GM19467 (cell line): ENCODE data around the gene CNTD1.

ENCODE experiments used
- ATAC-seq: cut with Tn5 transposase; IDR thresholded peaks from one replicate; pipeline ENCODE4 v1.9.1; 2021; ENCODE audit warnings: mild to moderate bottlenecking, moderate library complexity; ENCODE audit not compliant: unreplicated experiment

Gene CNTD1

DNA sequence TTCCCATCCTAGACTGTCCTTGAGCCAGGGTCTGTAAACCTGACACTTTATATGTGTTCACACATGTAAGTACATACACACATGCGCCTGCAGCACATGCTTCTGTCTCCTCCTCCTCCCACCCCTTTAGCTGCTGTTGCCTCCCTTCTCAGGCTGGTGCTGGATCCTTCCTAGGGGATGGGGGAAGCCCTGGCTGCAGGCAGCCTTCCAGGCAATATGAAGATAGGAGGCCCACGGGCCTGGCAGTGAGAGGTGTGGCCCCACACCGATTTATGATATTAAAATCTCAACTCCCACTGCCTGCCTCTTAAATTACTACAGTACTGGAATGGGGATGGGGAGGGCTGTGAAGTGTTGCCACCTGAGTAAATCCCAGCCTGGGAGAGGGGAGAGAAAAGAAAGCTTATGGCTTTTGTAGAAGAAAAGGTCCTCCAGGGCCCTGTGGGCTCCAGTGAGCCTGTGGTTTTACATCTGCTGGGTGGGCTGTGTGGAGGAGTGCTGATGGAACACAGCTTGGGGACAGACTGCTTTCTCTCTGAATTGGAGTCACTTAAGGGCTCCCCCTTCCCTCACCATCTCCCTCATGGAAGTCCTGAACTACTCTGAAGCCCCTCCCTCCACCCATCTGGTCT, 19.2 kb upstream of the CNTD1 start:
- ATAC-seq = no peak

DNA sequence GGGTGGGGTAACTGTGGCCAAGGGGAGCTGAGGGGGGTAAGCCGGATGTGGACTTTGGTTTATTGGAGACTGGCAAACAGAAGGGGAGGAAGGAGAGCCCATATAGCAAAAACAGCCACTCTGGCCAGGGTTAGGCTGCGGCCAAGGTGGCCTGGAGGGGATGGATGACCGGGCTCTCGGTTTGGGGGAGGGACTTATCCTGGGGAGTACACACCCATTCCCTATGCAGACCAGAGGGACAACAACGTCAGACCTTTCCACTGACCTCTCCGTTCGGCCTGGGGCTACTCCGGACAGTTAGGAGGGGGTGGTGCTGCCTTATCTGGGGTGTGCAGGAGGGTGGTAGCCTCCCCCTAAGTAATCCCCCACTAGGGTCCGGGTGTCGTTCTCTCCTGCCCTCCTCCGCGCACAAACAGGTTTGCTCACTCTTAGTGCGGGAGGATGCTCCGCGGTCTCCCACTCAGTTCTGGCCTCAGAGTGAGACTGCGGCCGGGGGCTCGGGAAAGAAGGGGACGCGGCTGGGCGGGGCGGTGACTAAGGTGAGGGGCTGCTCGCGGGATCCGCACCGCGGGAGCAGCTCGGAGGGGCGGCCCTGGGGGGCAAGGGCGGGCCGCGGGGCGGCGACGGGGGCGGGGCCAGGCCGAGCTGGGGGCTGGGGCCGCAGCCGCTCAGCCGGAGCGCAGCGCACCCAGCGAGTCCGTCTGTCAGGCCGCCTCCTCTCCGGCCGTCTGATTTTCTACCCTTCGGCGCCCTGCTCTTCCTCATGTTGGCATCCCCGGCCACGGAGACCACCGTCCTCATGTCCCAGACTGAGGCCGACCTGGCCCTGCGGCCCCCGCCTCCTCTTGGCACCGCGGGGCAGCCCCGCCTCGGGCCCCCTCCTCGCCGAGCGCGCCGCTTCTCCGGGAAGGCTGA, 18.5 kb upstream of the CNTD1 start, which contains the start of gene WNK4:
Gene WNK4 (plus strand): TSS at position 675 of the 915 bp plus-strand sequence. CDS start 89 bp downstream, at position 764.
- no peak for ATAC-seq

DNA sequence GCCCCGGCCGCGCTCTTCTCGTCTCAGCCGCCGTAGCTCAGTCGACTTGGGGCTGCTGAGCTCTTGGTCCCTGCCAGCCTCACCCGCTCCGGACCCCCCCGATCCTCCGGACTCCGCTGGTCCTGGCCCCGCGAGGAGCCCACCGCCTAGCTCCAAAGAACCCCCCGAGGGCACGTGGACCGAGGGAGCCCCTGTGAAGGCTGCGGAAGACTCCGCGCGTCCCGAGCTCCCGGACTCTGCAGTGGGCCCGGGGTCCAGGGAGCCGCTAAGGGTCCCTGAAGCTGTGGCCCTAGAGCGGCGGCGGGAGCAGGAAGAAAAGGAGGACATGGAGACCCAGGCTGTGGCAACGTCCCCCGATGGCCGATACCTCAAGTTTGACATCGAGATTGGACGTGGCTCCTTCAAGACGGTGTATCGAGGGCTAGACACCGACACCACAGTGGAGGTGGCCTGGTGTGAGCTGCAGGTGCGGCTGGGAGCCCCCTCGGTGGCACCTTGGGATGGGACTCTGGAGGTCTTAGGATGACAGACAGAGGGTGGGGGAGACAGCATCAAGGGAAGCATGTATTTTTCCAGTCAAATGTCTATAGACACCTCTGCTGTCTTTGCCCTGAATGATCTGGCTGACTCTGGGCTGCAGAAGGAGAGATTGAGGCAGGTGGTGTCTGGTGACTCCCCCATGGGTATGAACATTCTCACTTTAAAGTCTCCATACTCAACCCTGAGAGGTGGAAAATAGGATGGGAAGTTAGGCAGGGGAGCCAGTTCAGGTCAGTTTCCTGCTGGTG, 17.6 kb upstream of the CNTD1 start:
- no peak for ATAC-seq

DNA sequence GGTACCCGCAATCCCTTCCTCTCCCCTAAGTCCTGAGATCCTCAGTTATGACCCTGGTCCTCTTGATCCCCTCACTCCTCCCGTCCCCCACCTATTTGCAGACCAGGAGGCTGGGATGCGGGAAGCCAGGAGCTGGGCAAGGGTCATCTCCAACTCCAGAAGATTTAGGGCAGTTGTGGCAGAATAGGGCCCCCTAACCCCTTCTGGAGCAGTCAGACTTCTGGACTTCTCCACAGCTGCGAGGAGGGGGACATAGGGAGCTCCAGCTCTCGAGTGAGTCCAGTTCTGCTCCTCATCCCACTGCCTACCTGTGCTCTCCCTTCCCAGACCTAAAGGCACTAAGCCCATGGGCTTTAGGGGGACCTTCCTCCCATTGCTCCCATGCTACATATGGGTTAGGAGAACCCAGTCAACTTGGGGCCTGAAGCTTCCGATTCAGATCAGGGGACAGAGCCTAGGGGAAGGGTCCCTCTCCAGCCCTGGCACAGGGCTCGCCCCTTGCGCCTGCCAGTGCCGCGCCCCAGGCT, 17.0 kb upstream of the CNTD1 start:
- no peak for ATAC-seq

DNA sequence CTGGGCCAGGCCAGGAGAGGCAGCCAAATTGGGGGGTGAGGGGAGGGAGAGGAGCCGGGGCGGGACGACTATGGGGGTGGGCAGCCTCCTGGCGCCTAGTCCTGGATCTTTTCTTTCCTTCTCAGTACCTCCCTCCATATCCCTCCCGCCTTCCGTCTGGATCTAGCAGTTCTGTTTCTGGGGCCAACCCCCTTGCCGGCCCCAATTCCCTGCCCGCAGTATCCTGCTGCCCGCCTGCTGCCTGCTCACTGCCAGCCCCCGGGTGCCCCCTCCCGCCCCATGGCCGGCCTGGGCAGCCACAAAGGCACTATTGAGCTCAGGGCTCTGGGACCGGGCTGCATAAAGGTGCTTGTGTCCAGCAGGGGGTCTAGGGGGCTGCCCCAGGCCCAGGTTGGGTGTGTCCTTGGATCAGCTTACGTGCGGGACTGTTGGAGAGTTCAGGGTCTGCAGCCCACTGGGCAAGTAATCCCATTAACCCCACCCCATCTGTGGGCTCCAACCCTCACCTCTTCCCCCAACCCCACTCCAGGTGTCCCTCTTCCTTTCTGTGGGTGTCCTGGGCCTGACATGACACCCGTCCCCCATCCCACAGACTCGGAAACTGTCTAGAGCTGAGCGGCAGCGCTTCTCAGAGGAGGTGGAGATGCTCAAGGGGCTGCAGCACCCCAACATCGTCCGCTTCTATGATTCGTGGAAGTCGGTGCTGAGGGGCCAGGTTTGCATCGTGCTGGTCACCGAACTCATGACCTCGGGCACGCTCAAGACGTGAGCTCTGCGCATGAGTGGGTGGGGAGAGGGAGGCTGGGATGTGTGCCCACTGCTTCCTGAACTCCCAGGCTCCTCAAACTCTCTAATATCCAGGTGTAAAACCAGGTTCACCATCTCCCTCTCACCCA, 16.2 kb upstream of the CNTD1 start:
- no peak for ATAC-seq

DNA sequence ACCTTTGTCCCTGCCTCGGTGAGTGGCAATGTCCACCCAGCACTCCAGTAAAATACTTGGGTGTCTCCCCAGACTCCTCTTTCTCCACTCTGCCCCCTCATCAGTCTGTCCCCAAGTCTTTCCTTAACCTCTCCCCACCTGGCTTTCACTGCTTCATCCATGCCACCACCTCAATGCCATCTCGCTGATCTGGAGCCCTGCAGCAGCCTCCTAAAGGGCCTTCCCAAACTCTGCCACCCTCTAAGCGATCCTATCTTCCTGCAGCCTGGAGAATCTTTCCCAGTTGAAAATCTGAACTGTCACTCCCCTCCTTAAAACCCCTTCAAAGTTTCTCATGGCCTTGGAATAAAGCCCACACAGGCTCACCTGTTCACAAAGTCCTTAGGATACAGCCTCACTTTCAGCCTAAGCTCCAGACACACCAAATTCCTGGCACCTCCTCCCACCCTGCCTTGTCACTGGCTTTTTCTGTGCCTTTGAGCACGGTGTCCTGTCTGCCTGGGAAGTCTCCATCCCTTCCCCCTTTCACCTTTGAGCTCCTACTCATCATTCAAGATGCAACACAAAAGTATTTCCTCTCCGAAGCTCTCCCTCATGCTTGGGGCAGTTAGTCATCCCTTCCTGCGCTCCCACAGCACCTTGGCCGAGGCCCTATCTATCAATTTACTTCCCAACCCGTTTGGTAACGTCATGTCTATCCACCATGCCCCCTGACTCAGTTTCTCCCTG, 15.4 kb upstream of the CNTD1 start:
- no peak for ATAC-seq

DNA sequence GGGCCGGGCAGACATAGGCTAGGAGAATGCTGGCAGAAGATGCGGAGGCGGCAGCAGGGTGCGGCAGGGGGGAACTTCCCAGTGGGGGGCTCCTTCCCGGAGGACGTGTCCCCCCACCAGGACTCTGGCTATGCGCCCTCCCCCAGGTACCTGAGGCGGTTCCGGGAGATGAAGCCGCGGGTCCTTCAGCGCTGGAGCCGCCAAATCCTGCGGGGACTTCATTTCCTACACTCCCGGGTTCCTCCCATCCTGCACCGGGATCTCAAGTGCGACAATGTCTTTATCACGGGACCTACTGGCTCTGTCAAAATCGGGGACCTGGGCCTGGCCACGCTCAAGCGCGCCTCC, 14.9 kb upstream of the CNTD1 start:
- ATAC-seq = no peak

DNA sequence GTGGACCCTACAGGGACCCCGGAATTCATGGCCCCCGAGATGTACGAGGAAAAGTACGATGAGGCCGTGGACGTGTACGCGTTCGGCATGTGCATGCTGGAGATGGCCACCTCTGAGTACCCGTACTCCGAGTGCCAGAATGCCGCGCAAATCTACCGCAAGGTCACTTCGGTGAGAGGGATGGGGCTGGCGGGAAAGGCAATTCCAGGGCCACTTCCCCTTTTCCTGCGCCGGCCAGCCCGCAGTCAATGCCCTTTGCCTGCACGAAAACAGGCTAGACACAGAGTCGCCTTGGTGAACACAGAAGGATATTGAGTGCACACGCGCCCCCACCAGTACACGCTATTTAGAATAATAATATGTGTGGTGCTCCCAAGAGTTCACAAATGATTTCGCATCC, 14.3 kb upstream of the CNTD1 start:
- no peak for ATAC-seq

DNA sequence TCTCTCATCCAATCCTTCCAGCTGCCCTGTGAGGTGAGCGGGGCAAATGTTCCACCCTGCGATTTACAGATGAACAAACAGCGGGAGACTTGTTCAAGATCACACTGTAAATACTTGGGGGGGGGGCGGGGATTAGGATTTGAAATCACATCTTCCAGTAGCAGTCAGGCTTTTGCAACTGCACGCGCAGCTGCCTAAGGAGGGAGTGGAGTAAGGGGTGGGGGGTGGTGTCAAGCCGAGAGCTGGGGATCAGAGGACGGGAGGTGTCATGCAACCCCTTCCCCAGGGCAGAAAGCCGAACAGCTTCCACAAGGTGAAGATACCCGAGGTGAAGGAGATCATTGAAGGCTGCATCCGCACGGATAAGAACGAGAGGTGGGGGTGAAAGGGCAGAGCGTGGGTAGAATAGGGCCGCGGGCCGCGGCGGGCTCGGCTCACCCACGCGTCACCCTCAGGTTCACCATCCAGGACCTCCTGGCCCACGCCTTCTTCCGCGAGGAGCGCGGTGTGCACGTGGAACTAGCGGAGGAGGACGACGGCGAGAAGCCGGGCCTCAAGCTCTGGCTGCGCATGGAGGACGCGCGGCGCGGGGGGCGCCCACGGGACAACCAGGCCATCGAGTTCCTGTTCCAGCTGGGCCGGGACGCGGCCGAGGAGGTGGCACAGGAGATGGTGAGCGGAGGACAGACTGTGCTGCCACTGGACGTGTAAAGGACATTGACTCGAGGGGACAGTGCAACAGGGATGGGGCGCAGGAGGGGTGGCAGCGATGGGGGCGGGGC, 13.7 kb upstream of the CNTD1 start:
- no peak for ATAC-seq

DNA sequence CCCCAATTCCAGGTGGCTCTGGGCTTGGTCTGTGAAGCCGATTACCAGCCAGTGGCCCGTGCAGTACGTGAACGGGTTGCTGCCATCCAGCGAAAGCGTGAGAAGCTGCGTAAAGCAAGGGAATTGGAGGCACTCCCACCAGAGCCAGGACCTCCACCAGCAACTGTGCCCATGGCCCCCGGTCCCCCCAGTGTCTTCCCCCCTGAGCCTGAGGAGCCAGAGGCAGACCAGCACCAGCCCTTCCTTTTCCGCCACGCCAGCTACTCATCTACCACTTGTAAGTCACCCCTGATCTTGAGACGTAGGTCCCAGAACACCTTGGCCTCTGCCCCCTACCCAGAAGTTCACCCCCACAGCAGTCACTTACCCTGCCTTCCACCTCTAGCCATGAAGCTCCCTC, 11.4 kb upstream of the CNTD1 start:
- no peak for ATAC-seq

DNA sequence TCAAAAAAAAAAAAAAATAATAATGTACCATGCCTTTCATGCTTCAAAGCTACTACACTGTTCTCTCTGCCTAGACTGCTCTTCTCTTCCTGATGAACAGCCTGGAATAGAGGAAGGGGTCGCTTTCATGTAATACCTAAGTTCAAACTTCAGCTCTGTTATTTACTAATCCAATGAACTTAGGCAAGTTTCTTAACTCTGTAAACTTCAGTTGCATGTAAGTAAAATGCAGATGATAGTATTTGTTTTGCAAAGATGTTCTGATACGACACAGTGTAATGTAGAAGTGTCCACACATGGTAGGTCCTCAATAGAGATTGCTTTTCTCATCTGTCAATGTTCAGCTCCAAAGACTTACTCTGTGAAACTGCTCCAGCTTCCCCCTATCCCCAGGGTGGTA, 6.7 kb upstream of the CNTD1 start:
- no peak for ATAC-seq

DNA sequence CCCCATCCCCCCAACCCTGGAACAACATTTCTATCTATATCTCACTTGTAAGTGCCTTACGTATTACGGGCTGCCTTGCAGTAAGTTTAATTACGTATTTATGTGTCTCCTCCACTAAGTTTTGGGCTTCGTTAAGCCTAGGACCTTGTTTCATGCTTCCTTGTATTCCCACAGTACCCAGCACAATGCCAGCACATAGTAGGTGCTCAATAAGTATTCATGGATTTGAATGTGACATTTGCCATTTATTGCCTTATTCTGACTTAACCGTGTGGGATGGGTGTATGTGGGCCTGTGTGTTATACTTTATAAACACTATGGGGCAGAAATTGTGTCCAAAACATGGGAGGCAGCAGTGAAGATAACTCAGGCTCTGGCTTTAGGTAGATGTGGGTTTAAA, 6.1 kb upstream of the CNTD1 start:
- no peak for ATAC-seq

DNA sequence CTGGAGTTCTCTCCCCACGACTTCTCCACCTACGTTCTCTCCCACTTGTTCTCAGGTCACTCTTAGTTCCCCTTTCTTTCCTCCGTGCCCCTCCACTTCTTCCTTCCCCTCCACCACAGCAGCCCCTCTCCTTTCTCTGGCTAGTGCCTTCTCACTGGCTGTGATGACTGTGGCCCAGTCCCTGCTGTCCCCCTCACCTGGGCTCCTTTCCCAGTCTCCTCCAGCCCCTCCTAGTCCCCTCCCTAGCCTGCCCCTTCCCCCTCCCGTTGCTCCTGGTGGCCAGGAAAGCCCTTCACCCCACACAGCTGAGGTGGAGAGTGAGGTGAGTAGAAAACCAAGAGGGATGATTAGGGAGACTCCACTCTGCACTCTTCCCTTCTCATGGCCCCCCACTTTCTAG, 3.6 kb upstream of the CNTD1 start:
- ATAC-seq = no peak

DNA sequence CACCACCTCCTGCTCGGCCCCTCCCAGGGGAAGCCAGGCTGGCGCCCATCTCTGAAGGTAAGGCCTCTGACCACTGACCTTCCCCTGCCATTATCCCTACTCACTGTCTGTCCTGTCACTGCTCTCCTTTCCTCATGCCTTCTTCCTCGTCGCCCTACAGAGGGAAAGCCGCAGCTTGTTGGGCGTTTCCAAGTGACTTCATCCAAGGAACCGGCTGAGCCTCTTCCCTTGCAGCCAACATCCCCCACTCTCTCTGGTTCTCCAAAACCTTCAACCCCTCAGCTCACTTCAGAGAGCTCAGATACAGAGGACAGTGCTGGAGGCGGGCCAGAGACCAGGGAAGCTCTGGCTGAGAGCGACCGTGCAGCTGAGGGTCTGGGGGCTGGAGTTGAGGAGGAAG, 3.2 kb upstream of the CNTD1 start:
- ATAC-seq = no peak

DNA sequence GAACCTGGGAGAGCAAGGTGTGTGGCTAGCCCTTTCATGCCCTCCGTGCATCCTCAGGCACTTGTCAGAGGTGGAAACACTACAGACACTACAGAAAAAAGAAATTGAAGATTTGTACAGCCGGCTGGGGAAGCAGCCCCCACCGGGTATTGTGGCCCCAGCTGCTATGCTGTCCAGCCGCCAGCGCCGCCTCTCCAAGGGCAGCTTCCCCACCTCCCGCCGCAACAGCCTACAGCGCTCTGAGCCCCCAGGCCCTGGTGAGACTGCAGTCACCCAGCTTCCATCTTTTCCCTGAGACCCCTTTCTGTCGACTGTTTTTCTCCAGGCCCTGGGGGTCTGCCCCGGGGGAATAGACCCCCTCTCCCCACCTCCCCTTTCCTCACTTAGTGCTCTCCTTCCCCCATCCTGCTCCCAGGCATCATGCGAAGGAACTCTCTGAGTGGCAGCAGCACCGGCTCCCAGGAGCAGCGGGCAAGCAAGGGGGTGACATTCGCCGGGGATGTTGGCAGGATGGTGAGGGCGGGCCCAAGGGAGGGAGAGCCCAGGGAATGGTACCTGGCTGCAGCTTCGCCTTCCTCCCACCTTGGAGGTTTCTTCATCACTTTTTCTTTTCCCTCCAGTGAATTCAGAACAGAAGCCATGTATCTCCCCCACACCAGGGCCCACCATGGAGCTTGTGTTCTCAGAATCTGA, 2.4 kb upstream of the CNTD1 start:
- ATAC-seq = no peak

DNA sequence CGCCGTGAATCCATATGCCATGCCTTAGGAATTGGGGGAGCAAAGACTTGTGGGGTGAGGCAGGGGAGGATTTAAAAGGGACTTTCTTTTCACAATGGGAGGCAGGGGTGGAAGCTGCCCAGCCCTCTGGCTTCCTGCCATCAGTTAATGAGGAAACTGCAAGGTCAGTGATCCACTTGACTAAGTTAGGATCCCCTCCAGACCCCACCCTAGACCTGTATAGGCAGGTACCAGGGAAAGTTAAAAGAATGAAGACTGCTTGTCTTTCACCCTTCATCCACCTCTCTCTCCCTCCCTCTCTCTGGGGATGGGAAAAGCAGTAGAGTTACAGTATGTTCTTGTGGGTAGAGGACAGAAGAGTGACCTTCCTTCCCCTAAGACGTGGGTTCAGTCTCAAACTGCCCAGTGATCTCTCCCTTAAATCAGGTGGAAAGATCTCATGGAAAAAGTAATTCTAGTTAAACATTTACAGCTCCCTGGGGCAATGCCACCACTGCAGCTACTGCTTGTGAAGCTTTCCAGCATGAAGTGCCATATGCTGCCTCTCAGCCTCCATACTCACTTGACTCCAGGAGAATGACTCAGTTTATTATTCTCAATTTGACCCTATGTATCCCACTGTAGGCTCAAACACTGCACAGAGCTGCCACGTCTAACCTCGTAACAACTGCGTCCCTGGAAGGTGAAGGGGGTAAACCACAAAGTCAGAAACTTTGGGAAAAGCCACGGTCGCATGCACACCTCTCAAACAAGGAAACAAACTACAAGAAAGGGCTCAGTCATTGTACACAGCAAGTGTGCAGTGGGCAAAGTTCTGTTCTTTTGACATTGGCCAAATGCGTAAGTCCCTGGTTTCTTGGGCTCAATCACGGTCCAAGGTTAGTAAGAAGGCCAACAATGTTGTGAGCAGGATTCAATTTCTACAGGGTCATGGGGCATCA, 1.3 kb upstream of the CNTD1 start:
- no peak for ATAC-seq

DNA sequence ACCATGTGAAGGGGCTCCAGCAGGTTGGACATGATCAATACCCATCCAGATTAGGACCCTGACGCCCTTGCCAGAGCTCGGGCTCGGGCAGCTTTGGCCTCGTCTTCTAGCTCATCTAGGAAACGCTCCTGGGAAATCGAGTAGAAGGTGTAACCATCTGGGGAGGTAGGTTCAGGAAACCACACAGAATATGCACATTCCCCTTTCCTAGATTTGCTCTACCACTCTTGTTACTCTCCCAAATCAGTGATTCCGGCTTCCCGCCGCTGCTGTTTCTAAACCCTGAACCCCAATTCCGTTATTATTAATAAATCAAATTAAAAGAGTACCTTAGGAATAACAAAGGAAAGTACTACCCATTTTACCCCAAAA, 664 bp upstream of the CNTD1 start:
- no peak for ATAC-seq
